Liver (tissue), 9 donors: Measurements from ENCODE around the gene NUP93. TPM values are rescaled to one million over a fixed set of nuclear protein-coding genes. Genes with fewer than 3 reads are reported as not detected.

Experiments used
- DNase-seq: peaks from one replicate; pipeline ENCODE4 v3.0.0-alpha.2; 2017; ENCODE audit warnings: low spot score
- H3K27ac ChIP-seq, 2 donors: one replicate each; pipeline ENCODE4 v1.7.0; 2013; ENCODE audit warnings: inconsistent platforms in 2 of 2, low read length in 2 of 2, control low read depth in 1 of 2, low read depth in 1 of 2, mild to moderate bottlenecking in 1 of 2
- H3K27me3 ChIP-seq, 4 donors: one replicate each; pipeline versions ENCODE4 v1.6.1 to v1.7.0; 2013; ENCODE audit warnings: low read length in 3 of 4, inconsistent platforms in 1 of 4, mild to moderate bottlenecking in 1 of 4, moderate library complexity in 1 of 4; ENCODE audit not compliant: control insufficient read depth in 4 of 4, insufficient read depth in 4 of 4
- H3K36me3 ChIP-seq, 4 donors: one replicate each; pipeline versions ENCODE4 v1.6.1 to v1.7.0; 2013; ENCODE audit warnings: low read length in 3 of 4, mild to moderate bottlenecking in 3 of 4, low read depth in 1 of 4, moderate library complexity in 1 of 4; ENCODE audit not compliant: control insufficient read depth in 4 of 4, insufficient read depth in 3 of 4
- H3K4me1 ChIP-seq, 4 donors: one replicate each; pipeline versions ENCODE4 v1.6.1 to v1.7.0; 2013; ENCODE audit warnings: low read length in 3 of 4, mild to moderate bottlenecking in 3 of 4, moderate library complexity in 1 of 4; ENCODE audit not compliant: control insufficient read depth in 4 of 4, insufficient read depth in 4 of 4
- H3K4me3 ChIP-seq, 3 donors: one replicate each; pipeline versions ENCODE4 v1.6.1 to v1.7.0; 2013; ENCODE audit warnings: low read length in 3 of 3, control low read depth in 1 of 3, low read depth in 1 of 3, mild to moderate bottlenecking in 1 of 3
- H3K9ac ChIP-seq, 2 donors: one replicate each; pipeline ENCODE4 v1.7.0; 2013; ENCODE audit warnings: low read length in 2 of 2, mild to moderate bottlenecking in 2 of 2, moderate library complexity in 2 of 2, control low read depth in 1 of 2, low read depth in 1 of 2
- H3K9me3 ChIP-seq, 4 donors: one replicate each; pipeline versions ENCODE4 v1.6.1 to v1.7.0; 2013; ENCODE audit warnings: low read length in 3 of 4; ENCODE audit not compliant: control insufficient read depth in 4 of 4
- ATF3 ChIP-seq: IDR thresholded peaks from 2 replicates; pipeline ENCODE4 v1.6.1; 2016; ENCODE audit warnings: antibody characterized with exemption
- CTCF ChIP-seq: fragments of 150-350 bp; IDR thresholded peaks from 2 replicates; pipeline ENCODE4 v1.5.1; 2017; ENCODE audit warnings: improper control_type of control experiment, low read depth, low read length; ENCODE audit not compliant: missing input control
- EGR1 ChIP-seq, 2 donors: IDR thresholded peaks; 2 replicates each; pipeline ENCODE4 v1.6.1; 2016 to 2018; ENCODE audit warnings: antibody characterized with exemption in 2 of 2, low read depth in 2 of 2
- FOXA1 ChIP-seq: IDR thresholded peaks from 2 replicates; pipeline ENCODE4 v1.6.1; 2016; ENCODE audit warnings: antibody characterized with exemption
- FOXA2 ChIP-seq: IDR thresholded peaks from 2 replicates; pipeline ENCODE4 v1.6.1; 2016; ENCODE audit warnings: antibody characterized with exemption
- GABPA ChIP-seq, 2 donors: IDR thresholded peaks in 1 of 2; conservative IDR thresholded peaks in 1 of 2; 2 replicates each; pipeline ENCODE4 v1.6.1; 2016; ENCODE audit warnings: antibody characterized with exemption in 2 of 2, mild to moderate bottlenecking in 1 of 2, moderate library complexity in 1 of 2
- HNF4A ChIP-seq, 2 donors: conservative IDR thresholded peaks; 2 replicates each; pipeline ENCODE4 v1.6.1; 2016; ENCODE audit warnings: antibody characterized with exemption in 2 of 2, mild to moderate bottlenecking in 2 of 2
- HNF4G ChIP-seq: IDR thresholded peaks from 2 replicates; pipeline ENCODE4 v1.6.1; 2016; ENCODE audit warnings: antibody characterized with exemption
- JUND ChIP-seq, 2 donors: IDR thresholded peaks; 2 replicates each; pipeline ENCODE4 v1.6.1; 2016; ENCODE audit warnings: antibody characterized with exemption in 2 of 2
- MAX ChIP-seq: IDR thresholded peaks from 2 replicates; pipeline ENCODE4 v1.6.1; 2016; ENCODE audit warnings: antibody characterized with exemption
- NR2F2 ChIP-seq: IDR thresholded peaks from 2 replicates; pipeline ENCODE4 v1.6.1; 2016; ENCODE audit warnings: antibody characterized with exemption
- RAD21 ChIP-seq, 2 donors: IDR thresholded peaks; 2 replicates each; pipeline ENCODE4 v1.6.1; 2016; ENCODE audit warnings: antibody characterized with exemption in 2 of 2, mild to moderate bottlenecking in 2 of 2
- REST ChIP-seq: IDR thresholded peaks from 2 replicates; pipeline ENCODE4 v1.6.1; 2016; ENCODE audit warnings: antibody characterized with exemption, mild to moderate bottlenecking
- RXRA ChIP-seq, 2 donors: IDR thresholded peaks; 2 replicates each; pipeline ENCODE4 v1.6.1; 2017 to 2018; ENCODE audit warnings: antibody characterized with exemption in 2 of 2, mild to moderate bottlenecking in 1 of 2
- SP1 ChIP-seq: IDR thresholded peaks from 2 replicates; pipeline ENCODE4 v1.6.1; 2018; ENCODE audit warnings: antibody characterized with exemption, mild to moderate bottlenecking
- TAF1 ChIP-seq: conservative IDR thresholded peaks from 2 replicates; pipeline ENCODE4 v1.6.1; 2016; ENCODE audit warnings: antibody characterized with exemption, mild to moderate bottlenecking
- YY1 ChIP-seq: IDR thresholded peaks from 2 replicates; pipeline ENCODE4 v1.6.1; 2016; ENCODE audit warnings: antibody characterized with exemption, mild to moderate bottlenecking
- ZBTB33 ChIP-seq: IDR thresholded peaks from 2 replicates; pipeline ENCODE4 v1.6.1; 2016; ENCODE audit warnings: antibody characterized with exemption
- WGBS: extraction: QIAGEN DNeasy Blood & Tissue Kit; methylation state at CpG from one replicate; pipeline ENCODE4 v1.1.7; 2013; 5-methylcytosine and 5-hydroxymethylcytosine counted together
- polyA plus RNA-seq, 2 donors: library from polyadenylated mRNA; stranded (reverse) in 1 of 2; unstranded in 1 of 2; fragments of 200-250 nt in 1 of 2; fragments of >200 nt in 1 of 2; fragmentation: Nextera tagmentation in 1 of 2; extraction: Ambion mirVana in 1 of 2; gene quantifications; one replicate each; pipeline versions ENCODE4 v1.2.1 to v1.2.3, GENCODE V29; 2013 to 2015
- total RNA-seq, 2 donors: library from RNA; depleted of rRNA; stranded (reverse); fragments of >200 nt; gene quantifications; one replicate each; pipeline ENCODE4 v1.2.3, GENCODE V29; 2014
- donor health status: healthy.
- donor health status: healthy.
- donor health status: healthy.
- donor health status: healthy.
- donor health status: healthy.

Gene NUP93
- total and polyA plus RNA-seq, 4 donors, result 8.2 to 31.8 (median 9.8) TPM

GRCh38 chr16:56711862-56712261, 18.1 kb upstream of the NUP93 start (continued):
- no peak for TF ChIP-seq RAD21 (IDR thresholded peaks at IDR 0.05)
- TF ChIP-seq FOXA2, result no peak
- no peak for TF ChIP-seq JUND (IDR thresholded peaks at IDR 0.05)
- no peak for TF ChIP-seq YY1
- TF ChIP-seq HNF4G, result no peak
- TF ChIP-seq GABPA (IDR thresholded peaks at IDR 0.05 in 1 of 2, conservative IDR thresholded peaks at IDR 0.05 in 1 of 2), result no peak
- no peak for TF ChIP-seq RXRA (IDR thresholded peaks at IDR 0.05)
- no peak for TF ChIP-seq HNF4A (conservative IDR thresholded peaks at IDR 0.05)
- no peak for TF ChIP-seq NR2F2

GRCh38 chr16:56713794-56714193, 16.1 kb upstream of the NUP93 start:
- Histone ChIP-seq H3K36me3 (no peaks in the 10 kb centered on the region), H3K27ac (no peak overlapping the region), H3K27me3 (no peaks in the 10 kb centered on the region), H3K9ac (no peak overlapping the region), H3K9me3 (no peaks in the 10 kb centered on the region), H3K4me3 (no peak overlapping the region), H3K4me1 (no peaks in the 10 kb centered on the region)
- no peak for DNase-seq
- no peak for TF ChIP-seq HNF4G
- no peak for TF ChIP-seq EGR1 (IDR thresholded peaks at IDR 0.05; ENCODE audit: low read depth in 2 of 2)
- no peak for TF ChIP-seq NR2F2
- TF ChIP-seq ZBTB33, result no peak
- TF ChIP-seq YY1, result no peak
- TF ChIP-seq REST, result no peak
- TF ChIP-seq HNF4A (conservative IDR thresholded peaks at IDR 0.05), result no peak
- TF ChIP-seq TAF1, result no peak
- no peak for TF ChIP-seq SP1
- TF ChIP-seq CTCF, result no peak
- TF ChIP-seq MAX, result no peak
- TF ChIP-seq FOXA1, result no peak
- TF ChIP-seq FOXA2, result no peak
- no peak for TF ChIP-seq GABPA (IDR thresholded peaks at IDR 0.05 in 1 of 2, conservative IDR thresholded peaks at IDR 0.05 in 1 of 2)
- TF ChIP-seq RAD21 (IDR thresholded peaks at IDR 0.05), result no peak
- no peak for TF ChIP-seq ATF3
- no peak for TF ChIP-seq JUND (IDR thresholded peaks at IDR 0.05)
- whole genome bisulfite sequencing, result 95% methylated on average over 2 of the region's 2 CpGs
